ENCODE measurements around the gene FSD1L.

FSD1L gene

GRCh38 chr9:105436783-105437182 is 11.1 kb upstream of the FSD1L start:
- DNase-seq, result no peak

GRCh38 chr9:105437704-105438103 is 10.1 kb upstream of the FSD1L start:
- DNase-seq, result no peak

GRCh38 chr9:105438141-105438806 is 9.6 kb upstream of the FSD1L start:
- DNase-seq, result peak; percentile 47

- no peak for DNase-seq
Observed at GRCh38 chr9:105439428-105439827, 8.4 kb upstream of the FSD1L start.

GRCh38 chr9:105441616-105442160 is 6.1 kb upstream of the FSD1L start:
- no peak for DNase-seq

GRCh38 chr9:105443121-105443520 is 4.7 kb upstream of the FSD1L start:
- no peak for DNase-seq

GRCh38 chr9:105444130-105444529 is 3.7 kb upstream of the FSD1L start:
- no peak for DNase-seq

GRCh38 chr9:105445203-105445881 is 2.5 kb upstream of the FSD1L start:
- no peak for DNase-seq

GRCh38 chr9:105447386-105447813 is 434 bp upstream of the FSD1L start:
- DNase-seq, result no peak

- DNase-seq, result no peak
Observed at GRCh38 chr9:105449081-105449480, 1.2 kb downstream of the FSD1L start.

GRCh38 chr9:105452185-105452584 is 4.4 kb downstream of the FSD1L start:
- DNase-seq, result no peak

GRCh38 chr9:105455836-105456475 is 8.1 kb downstream of the FSD1L start:
- DNase-seq, result no peak

- DNase-seq, result no peak
Observed at GRCh38 chr9:105457560-105458294, 9.9 kb downstream of the FSD1L start.

GRCh38 chr9:105458404-105458803 is 10.6 kb downstream of the FSD1L start:
- no peak for DNase-seq

GRCh38 chr9:105459336-105459735 is 11.5 kb downstream of the FSD1L start:
- no peak for DNase-seq

GRCh38 chr9:105466898-105467455 is 19.1 kb downstream of the FSD1L start:
- DNase-seq, result no peak

GRCh38 chr9:105468875-105469274 is 21.0 kb downstream of the FSD1L start:
- DNase-seq, result no peak

GRCh38 chr9:105473221-105473620 is 25.4 kb downstream of the FSD1L start:
- DNase-seq, result no peak

GRCh38 chr9:105475302-105475701 is 27.5 kb downstream of the FSD1L start:
- no peak for DNase-seq

- no peak for DNase-seq
Observed at GRCh38 chr9:105479846-105480245, 32.0 kb downstream of the FSD1L start.

- no peak for DNase-seq
Observed at GRCh38 chr9:105483618-105484017, 35.8 kb downstream of the FSD1L start.

- DNase-seq, result no peak
Observed at GRCh38 chr9:105484226-105484625, 36.4 kb downstream of the FSD1L start.

- DNase-seq, result no peak
Observed at GRCh38 chr9:105485131-105485530, 37.3 kb downstream of the FSD1L start.
